ENCODE results near the gene DRC1. TPM values are rescaled to one million over a fixed set of nuclear protein-coding genes. Genes with fewer than 3 reads are reported as not detected.
"Not testable (repeated sequence)": the region's sequence is repeated elsewhere in the genome, so short reads cannot be mapped to it uniquely, and the experiment has no call there.

DRC1 gene
- total RNA-seq, 1 donor from 2014 or later, result not detected

DNA sequence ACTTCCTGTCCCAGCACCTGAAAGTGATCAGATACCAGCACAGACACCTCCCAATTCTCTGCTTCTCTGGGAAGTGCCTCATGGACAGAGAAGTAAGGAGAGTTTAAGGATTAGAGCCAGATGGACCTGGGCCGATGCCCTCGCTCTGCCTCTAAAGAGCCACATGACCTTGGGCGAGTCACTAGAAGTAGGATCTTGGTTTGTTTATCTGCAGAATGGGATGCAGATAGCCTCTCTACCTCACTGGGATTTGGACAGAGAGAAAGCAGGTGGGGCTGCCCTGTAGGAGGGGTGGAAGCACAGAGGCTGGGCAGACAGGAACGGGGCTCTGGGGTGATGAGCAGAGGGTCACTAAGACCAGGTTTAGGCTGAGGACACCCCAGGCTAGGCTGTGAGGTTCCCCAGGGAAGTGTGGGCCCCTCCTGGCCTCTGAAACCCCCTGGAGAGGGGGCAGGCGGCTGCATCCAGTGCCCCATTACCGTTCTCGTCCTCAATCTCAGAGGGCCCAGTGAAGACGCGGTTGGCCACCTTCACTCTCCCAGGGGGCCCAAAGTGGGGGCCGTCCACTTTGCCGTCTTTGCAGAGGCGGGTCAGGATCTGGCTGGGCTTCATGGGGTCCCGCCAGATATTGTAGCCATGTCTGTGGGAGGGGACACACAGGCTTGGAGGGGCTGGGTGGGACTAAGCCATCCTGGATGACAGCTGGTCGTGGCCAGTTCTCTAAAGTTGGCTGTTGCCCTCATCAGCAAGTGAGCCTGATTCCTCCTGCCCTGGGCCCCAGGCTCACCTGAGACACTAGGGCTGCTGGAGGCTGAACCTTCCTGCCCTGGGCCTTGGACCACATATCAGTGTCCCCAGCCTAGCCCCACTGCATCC, 62.9 kb downstream of the DRC1 start:
- no peak overlapping the region for H3K4me3 ChIP-seq
- intact Hi-C loops (cut with DNase I), result no loop called here
- no peak for DNase-seq (ENCODE audit: extremely low spot score in 2 of 2)
- H3K27me3 ChIP-seq, result no peaks in the 10 kb centered on the region
- H3K9me3 ChIP-seq, result peaks cover 6% of the 10 kb centered on the region
- no peak for TF ChIP-seq POLR2A (IDR thresholded peaks at IDR 0.05)
- no peak for TF ChIP-seq POLR2AphosphoS5 (IDR thresholded peaks at IDR 0.05; ENCODE audit: insufficient read depth in 1 of 2, low read depth in 1 of 2)
- TF ChIP-seq CTCF (IDR thresholded peaks at IDR 0.05), result no peak
- H3K27ac ChIP-seq, result no peak overlapping the region
- H3K36me3 ChIP-seq, result no peaks in the 10 kb centered on the region
- no peaks in the 10 kb centered on the region for H3K4me1 ChIP-seq

- no peak overlapping the region for H3K27ac ChIP-seq
- no peaks in the 10 kb centered on the region for H3K36me3 ChIP-seq
- H3K4me1 ChIP-seq, result no peaks in the 10 kb centered on the region
- peaks cover 6% of the 10 kb centered on the region for H3K9me3 ChIP-seq
- intact Hi-C loops (cut with DNase I), result no loop called here
- DNase-seq (ENCODE audit: extremely low spot score in 2 of 2), result no peak
- no peaks in the 10 kb centered on the region for H3K27me3 ChIP-seq
- no peak overlapping the region for H3K4me3 ChIP-seq
- TF ChIP-seq POLR2A (IDR thresholded peaks at IDR 0.05) (no peak), CTCF (IDR thresholded peaks at IDR 0.05) (no peak), POLR2AphosphoS5 (IDR thresholded peaks at IDR 0.05; ENCODE audit: insufficient read depth in 1 of 2, low read depth in 1 of 2) (no peak)
Observed at GRCh38 chr2:26465266-26465925, 63.7 kb downstream of the DRC1 start.

- H3K36me3 ChIP-seq, result no peaks in the 10 kb centered on the region
- no peak for TF ChIP-seq CTCF (IDR thresholded peaks at IDR 0.05)
- no peak for TF ChIP-seq POLR2A (IDR thresholded peaks at IDR 0.05)
- no peak for TF ChIP-seq POLR2AphosphoS5 (IDR thresholded peaks at IDR 0.05; ENCODE audit: insufficient read depth in 1 of 2, low read depth in 1 of 2)
- H3K4me3 ChIP-seq, result no peak overlapping the region
- intact Hi-C loops (cut with DNase I), result no loop called here
- H3K4me1 ChIP-seq, result no peaks in the 10 kb centered on the region
- peaks cover 6% of the 10 kb centered on the region for H3K9me3 ChIP-seq
- H3K27me3 ChIP-seq, result no peaks in the 10 kb centered on the region
- no peak overlapping the region for H3K27ac ChIP-seq
- DNase-seq (ENCODE audit: extremely low spot score in 2 of 2), result no peak
Observed at GRCh38 chr2:26465981-26466471, 64.3 kb downstream of the DRC1 start.

- peaks cover 6% of the 10 kb centered on the region for H3K9me3 ChIP-seq
- H3K27ac ChIP-seq, result no peak overlapping the region
- DNase-seq (ENCODE audit: extremely low spot score in 2 of 2), result no peak
- intact Hi-C loops (cut with DNase I), result no loop called here
- H3K36me3 ChIP-seq, result no peaks in the 10 kb centered on the region
- TF ChIP-seq CTCF (IDR thresholded peaks at IDR 0.05), result no peak
- no peak for TF ChIP-seq POLR2AphosphoS5 (IDR thresholded peaks at IDR 0.05; ENCODE audit: insufficient read depth in 1 of 2, low read depth in 1 of 2)
- no peak for TF ChIP-seq POLR2A (IDR thresholded peaks at IDR 0.05)
- no peaks in the 10 kb centered on the region for H3K27me3 ChIP-seq
- no peaks in the 10 kb centered on the region for H3K4me1 ChIP-seq
- H3K4me3 ChIP-seq, result no peak overlapping the region
Observed at GRCh38 chr2:26466662-26467310, 65.1 kb downstream of the DRC1 start.

GRCh38 chr2:26468544-26468943, 66.8 kb downstream of the DRC1 start:
- H3K4me3 ChIP-seq; H3K4me1 ChIP-seq; H3K27ac ChIP-seq; DNase-seq (ENCODE audit: extremely low spot score in 2 of 2); H3K9me3 ChIP-seq; H3K36me3 ChIP-seq; intact Hi-C loops (cut with DNase I); H3K27me3 ChIP-seq: not testable (repeated sequence)

Data from vagina (tissue), 2 donors.